ENCODE measurements around the gene ADCY10.

ADCY10 gene

GRCh38 chr1:167776151-167776550 is 137.8 kb downstream of the ADCY10 start:
- no peaks in the 10 kb centered on the region for H3K4me1 ChIP-seq (ENCODE audit: control insufficient read depth, insufficient read depth, low read length)
- H3K27me3 ChIP-seq (ENCODE audit: control insufficient read depth, insufficient read depth, low read length): no peaks in the 10 kb centered on the region
- H3K9ac ChIP-seq (ENCODE audit: low read length): no peak overlapping the region
- no peak overlapping the region for H3K27ac ChIP-seq (ENCODE audit: low read depth, low read length)
- no peaks in the 10 kb centered on the region for H3K9me3 ChIP-seq (ENCODE audit: control insufficient read depth, insufficient read depth, low read depth, low read length)
- H3K36me3 ChIP-seq (ENCODE audit: control insufficient read depth, insufficient read depth, low read length): peaks cover 79% of the 10 kb centered on the region
- H3K4me3 ChIP-seq (ENCODE audit: low read depth, low read length): no peak overlapping the region

GRCh38 chr1:167775178-167775577 is 138.8 kb downstream of the ADCY10 start:
- Histone ChIP-seq H3K27me3 (ENCODE audit: control insufficient read depth, insufficient read depth, low read length) (no peaks in the 10 kb centered on the region), H3K9me3 (ENCODE audit: control insufficient read depth, insufficient read depth, low read depth, low read length) (no peaks in the 10 kb centered on the region), H3K36me3 (ENCODE audit: control insufficient read depth, insufficient read depth, low read length) (peaks cover 77% of the 10 kb centered on the region), H3K27ac (ENCODE audit: low read depth, low read length) (no peak overlapping the region), H3K4me3 (ENCODE audit: low read depth, low read length) (no peak overlapping the region), H3K4me1 (ENCODE audit: control insufficient read depth, insufficient read depth, low read length) (no peaks in the 10 kb centered on the region), H3K9ac (ENCODE audit: low read length) (no peak overlapping the region)

- H3K27ac ChIP-seq (ENCODE audit: low read depth, low read length): no peak overlapping the region
- no peaks in the 10 kb centered on the region for H3K27me3 ChIP-seq (ENCODE audit: control insufficient read depth, insufficient read depth, low read length)
- no peak overlapping the region for H3K9ac ChIP-seq (ENCODE audit: low read length)
- H3K4me3 ChIP-seq (ENCODE audit: low read depth, low read length): no peak overlapping the region
- peaks cover 78% of the 10 kb centered on the region for H3K36me3 ChIP-seq (ENCODE audit: control insufficient read depth, insufficient read depth, low read length)
- no peaks in the 10 kb centered on the region for H3K9me3 ChIP-seq (ENCODE audit: control insufficient read depth, insufficient read depth, low read depth, low read length)
- no peaks in the 10 kb centered on the region for H3K4me1 ChIP-seq (ENCODE audit: control insufficient read depth, insufficient read depth, low read length)
Observed at GRCh38 chr1:167774710-167775109, 139.2 kb downstream of the ADCY10 start.

- Histone ChIP-seq H3K9me3 (ENCODE audit: control insufficient read depth, insufficient read depth, low read depth, low read length) (no peaks in the 10 kb centered on the region), H3K27me3 (ENCODE audit: control insufficient read depth, insufficient read depth, low read length) (peaks cover 10% of the 10 kb centered on the region; the same call in 1 of the 2 replicates), H3K4me1 (ENCODE audit: control insufficient read depth, insufficient read depth, low read length) (no peaks in the 10 kb centered on the region), H3K36me3 (ENCODE audit: control insufficient read depth, insufficient read depth, low read length) (peaks cover 86% of the 10 kb centered on the region), H3K27ac (ENCODE audit: low read depth, low read length) (no peak overlapping the region), H3K4me3 (ENCODE audit: low read depth, low read length) (no peak overlapping the region), H3K9ac (ENCODE audit: low read length) (no peak overlapping the region)
Observed at GRCh38 chr1:167773516-167773915, 140.4 kb downstream of the ADCY10 start.

- H3K36me3 ChIP-seq (ENCODE audit: control insufficient read depth, insufficient read depth, low read length): peaks cover 90% of the 10 kb centered on the region
- no peaks in the 10 kb centered on the region for H3K9me3 ChIP-seq (ENCODE audit: control insufficient read depth, insufficient read depth, low read depth, low read length)
- no peak overlapping the region for H3K9ac ChIP-seq (ENCODE audit: low read length)
- no peak overlapping the region for H3K27ac ChIP-seq (ENCODE audit: low read depth, low read length)
- H3K4me3 ChIP-seq (ENCODE audit: low read depth, low read length): no peak overlapping the region
- H3K4me1 ChIP-seq (ENCODE audit: control insufficient read depth, insufficient read depth, low read length): no peaks in the 10 kb centered on the region
- peaks cover 18% of the 10 kb centered on the region for H3K27me3 ChIP-seq (ENCODE audit: control insufficient read depth, insufficient read depth, low read length)
Observed at GRCh38 chr1:167772436-167772835, 141.5 kb downstream of the ADCY10 start.

- H3K27ac ChIP-seq (ENCODE audit: low read depth, low read length): no peak overlapping the region
- H3K9me3 ChIP-seq (ENCODE audit: control insufficient read depth, insufficient read depth, low read depth, low read length): no peaks in the 10 kb centered on the region
- no peak overlapping the region for H3K9ac ChIP-seq (ENCODE audit: low read length)
- no peak overlapping the region for H3K4me3 ChIP-seq (ENCODE audit: low read depth, low read length)
- no peaks in the 10 kb centered on the region for H3K4me1 ChIP-seq (ENCODE audit: control insufficient read depth, insufficient read depth, low read length)
- peaks cover 18% of the 10 kb centered on the region for H3K27me3 ChIP-seq (ENCODE audit: control insufficient read depth, insufficient read depth, low read length)
- peaks cover 86% of the 10 kb centered on the region for H3K36me3 ChIP-seq (ENCODE audit: control insufficient read depth, insufficient read depth, low read length)
Observed at GRCh38 chr1:167770127-167770526, 143.8 kb downstream of the ADCY10 start.

GRCh38 chr1:167767761-167768160 is 146.2 kb downstream of the ADCY10 start:
- Histone ChIP-seq H3K9ac (ENCODE audit: low read length) (no peak overlapping the region), H3K27me3 (ENCODE audit: control insufficient read depth, insufficient read depth, low read length) (peaks cover 18% of the 10 kb centered on the region), H3K27ac (ENCODE audit: low read depth, low read length) (no peak overlapping the region), H3K4me3 (ENCODE audit: low read depth, low read length) (no peak overlapping the region), H3K4me1 (ENCODE audit: control insufficient read depth, insufficient read depth, low read length) (no peaks in the 10 kb centered on the region), H3K9me3 (ENCODE audit: control insufficient read depth, insufficient read depth, low read depth, low read length) (no peaks in the 10 kb centered on the region), H3K36me3 (ENCODE audit: control insufficient read depth, insufficient read depth, low read length) (peaks cover 62% of the 10 kb centered on the region)

GRCh38 chr1:167766538-167766937 is 147.4 kb downstream of the ADCY10 start:
- no peaks in the 10 kb centered on the region for H3K9me3 ChIP-seq (ENCODE audit: control insufficient read depth, insufficient read depth, low read depth, low read length)
- H3K27me3 ChIP-seq (ENCODE audit: control insufficient read depth, insufficient read depth, low read length): peaks cover 18% of the 10 kb centered on the region
- H3K4me1 ChIP-seq (ENCODE audit: control insufficient read depth, insufficient read depth, low read length): peaks cover 5% of the 10 kb centered on the region; the same call in 1 of the 2 replicates
- H3K9ac ChIP-seq (ENCODE audit: low read length): no peak overlapping the region
- peaks cover 50% of the 10 kb centered on the region for H3K36me3 ChIP-seq (ENCODE audit: control insufficient read depth, insufficient read depth, low read length)
- H3K27ac ChIP-seq (ENCODE audit: low read depth, low read length): no peak overlapping the region
- H3K4me3 ChIP-seq (ENCODE audit: low read depth, low read length): no peak overlapping the region

GRCh38 chr1:167765496-167765895 is 148.4 kb downstream of the ADCY10 start:
- H3K36me3 ChIP-seq (ENCODE audit: control insufficient read depth, insufficient read depth, low read length): peaks cover 47% of the 10 kb centered on the region
- no peak overlapping the region for H3K9ac ChIP-seq (ENCODE audit: low read length)
- H3K4me3 ChIP-seq (ENCODE audit: low read depth, low read length): no peak overlapping the region

GRCh38 chr1:167764458-167765330 is 149.2 kb downstream of the ADCY10 start:
- Histone ChIP-seq H3K4me1 (ENCODE audit: control insufficient read depth, insufficient read depth, low read length) (peaks cover 15% of the 10 kb centered on the region; the same call in 1 of the 2 replicates), H3K36me3 (ENCODE audit: control insufficient read depth, insufficient read depth, low read length) (peaks cover 39% of the 10 kb centered on the region), H3K9ac (ENCODE audit: low read length) (no peak overlapping the region)

More at GRCh38 chr1:167765496-167765895, 148.4 kb downstream of the ADCY10 start:
- Histone ChIP-seq H3K9me3 (ENCODE audit: control insufficient read depth, insufficient read depth, low read depth, low read length) (no peaks in the 10 kb centered on the region), H3K27ac (ENCODE audit: low read depth, low read length) (no peak overlapping the region), H3K27me3 (ENCODE audit: control insufficient read depth, insufficient read depth, low read length) (peaks cover 18% of the 10 kb centered on the region), H3K4me1 (ENCODE audit: control insufficient read depth, insufficient read depth, low read length) (peaks cover 11% of the 10 kb centered on the region; the same call in 1 of the 2 replicates)

GRCh38 chr1:167763525-167764220 is 150.3 kb downstream of the ADCY10 start:
- no peak overlapping the region for H3K9ac ChIP-seq (ENCODE audit: low read length)
- H3K27ac ChIP-seq (ENCODE audit: low read depth, low read length): no peak overlapping the region
- peaks cover 10% of the 10 kb centered on the region for H3K27me3 ChIP-seq (ENCODE audit: control insufficient read depth, insufficient read depth, low read length)
- no peaks in the 10 kb centered on the region for H3K9me3 ChIP-seq (ENCODE audit: control insufficient read depth, insufficient read depth, low read depth, low read length)
- H3K36me3 ChIP-seq (ENCODE audit: control insufficient read depth, insufficient read depth, low read length): peaks cover 29% of the 10 kb centered on the region
- no peak overlapping the region for H3K4me3 ChIP-seq (ENCODE audit: low read depth, low read length)
- peaks cover 19% of the 10 kb centered on the region; the same call in 1 of the 2 replicates for H3K4me1 ChIP-seq (ENCODE audit: control insufficient read depth, insufficient read depth, low read length)

More at GRCh38 chr1:167764458-167765330, 149.2 kb downstream of the ADCY10 start:
- Histone ChIP-seq H3K9me3 (ENCODE audit: control insufficient read depth, insufficient read depth, low read depth, low read length) (no peaks in the 10 kb centered on the region), H3K27me3 (ENCODE audit: control insufficient read depth, insufficient read depth, low read length) (peaks cover 18% of the 10 kb centered on the region), H3K4me3 (ENCODE audit: low read depth, low read length) (no peak overlapping the region), H3K27ac (ENCODE audit: low read depth, low read length) (no peak overlapping the region)
